H9 (cell line): ENCODE measurements around the gene CR1. TPM values are rescaled to one million over a fixed set of nuclear protein-coding genes. Genes with fewer than 3 reads are reported as not detected.

Experiments used
- DNase-seq: peaks from one replicate; pipeline ENCODE4 v3.0.0-alpha.2; 2017
- H2AFZ ChIP-seq: one replicate; pipeline ENCODE4 v1.6.1; 2013; ENCODE audit warnings: mild to moderate bottlenecking, low read length, control low read depth, moderate library complexity
- H2AK5ac ChIP-seq: 2 replicates; pipeline ENCODE4 v1.6.1; 2013; ENCODE audit warnings: low read length, control low read depth, mixed read lengths; ENCODE audit not compliant: insufficient read length
- H2BK120ac ChIP-seq: one replicate; pipeline ENCODE4 v1.6.1; 2013; ENCODE audit warnings: low read depth, mild to moderate bottlenecking, low read length, control low read depth, inconsistent platforms; ENCODE audit not compliant: poor library complexity, severe bottlenecking
- H2BK12ac ChIP-seq: 2 replicates; pipeline ENCODE4 v1.6.1; 2013; ENCODE audit warnings: low read length, control low read depth, mixed read lengths, low read depth; ENCODE audit not compliant: insufficient read length
- H2BK15ac ChIP-seq: 2 replicates; pipeline ENCODE4 v1.6.1; 2013; ENCODE audit warnings: low read depth, low read length, control low read depth
- H2BK20ac ChIP-seq: one replicate; pipeline ENCODE4 v1.6.1; 2013; ENCODE audit warnings: low read depth, mild to moderate bottlenecking, low read length, control low read depth, inconsistent platforms; ENCODE audit not compliant: poor library complexity, severe bottlenecking
- H2BK5ac ChIP-seq: 2 replicates; pipeline ENCODE4 v1.6.1; 2013; ENCODE audit warnings: low read length, control low read depth, mixed read lengths; ENCODE audit not compliant: insufficient read length
- H3K14ac ChIP-seq: 2 replicates; pipeline ENCODE4 v1.6.1; 2013; ENCODE audit warnings: low read length, control low read depth; ENCODE audit not compliant: insufficient read depth
- H3K18ac ChIP-seq: 2 replicates; pipeline ENCODE4 v1.6.1; 2013; ENCODE audit warnings: low read depth, mild to moderate bottlenecking, mixed read lengths, low read length, control low read depth; ENCODE audit not compliant: insufficient read length
- H3K23ac ChIP-seq: 2 replicates; pipeline ENCODE4 v1.6.1; 2013; ENCODE audit warnings: low read length, control low read depth, mixed read lengths, low read depth; ENCODE audit not compliant: insufficient read length
- H3K23me2 ChIP-seq: 2 replicates; pipeline ENCODE4 v1.6.1; 2013; ENCODE audit warnings: low read depth, mild to moderate bottlenecking, mixed read lengths, low read length, control low read depth; ENCODE audit not compliant: insufficient read length, poor library complexity, severe bottlenecking
- H3K27ac ChIP-seq: 2 replicates; pipeline ENCODE4 v1.5.1; 2013; ENCODE audit warnings: low read length, control low read depth, mixed read lengths, low read depth; ENCODE audit not compliant: insufficient read length
- H3K27me3 ChIP-seq: 2 replicates; pipeline ENCODE4 v1.6.1; 2013; ENCODE audit warnings: low read length, control low read depth, inconsistent platforms; ENCODE audit not compliant: insufficient read depth
- H3K4ac ChIP-seq: 2 replicates; pipeline ENCODE4 v1.6.1; 2013; ENCODE audit warnings: low read depth, mild to moderate bottlenecking, control low read depth, inconsistent platforms, low read length, moderate library complexity
- H3K4me1 ChIP-seq: 2 replicates; pipeline ENCODE4 v1.6.1; 2013; ENCODE audit warnings: low read length, control low read depth, inconsistent platforms; ENCODE audit not compliant: insufficient read depth
- H3K4me2 ChIP-seq: 2 replicates; pipeline ENCODE4 v1.6.1; 2013; ENCODE audit warnings: low read length, control low read depth, mixed read lengths; ENCODE audit not compliant: insufficient read length, insufficient read depth
- H3K56ac ChIP-seq: 2 replicates; pipeline ENCODE4 v1.6.1; 2013; ENCODE audit warnings: low read depth, mild to moderate bottlenecking, mixed read lengths, low read length, control low read depth; ENCODE audit not compliant: insufficient read length
- H3K79me1 ChIP-seq: 2 replicates; pipeline ENCODE4 v1.6.1; 2013; ENCODE audit warnings: low read depth, mild to moderate bottlenecking, moderate library complexity, low read length, control low read depth, inconsistent platforms; ENCODE audit not compliant: insufficient read depth, poor library complexity, severe bottlenecking
- H3K79me2 ChIP-seq: 2 replicates; pipeline ENCODE4 v1.6.1; 2013; ENCODE audit warnings: low read length, control low read depth, inconsistent platforms; ENCODE audit not compliant: insufficient read depth
- H3K9ac ChIP-seq: 2 replicates; pipeline ENCODE4 v1.6.1; 2013; ENCODE audit warnings: low read length, control low read depth, mixed read lengths; ENCODE audit not compliant: insufficient read length; ENCODE audit errors: extremely low read depth
- H3K9me3 ChIP-seq: one replicate; pipeline ENCODE4 v1.6.1; 2013; ENCODE audit warnings: low read depth, low read length, inconsistent platforms; ENCODE audit not compliant: control insufficient read depth
- H3T11ph ChIP-seq: one replicate; pipeline ENCODE4 v1.6.1; 2013; ENCODE audit warnings: mild to moderate bottlenecking, low read length, control low read depth, inconsistent platforms
- H4K20me1 ChIP-seq: one replicate; pipeline ENCODE4 v1.6.1; 2013; ENCODE audit not compliant: control insufficient read depth, insufficient read length, insufficient read depth
- H4K5ac ChIP-seq: 2 replicates; pipeline ENCODE4 v1.6.1; 2013; ENCODE audit warnings: low read depth, mild to moderate bottlenecking, mixed read lengths, low read length, control low read depth; ENCODE audit not compliant: insufficient read length
- H4K8ac ChIP-seq: replicated peaks from 2 replicates; pipeline ENCODE4 v1.6.1; 2013; ENCODE audit warnings: low read length, control low read depth, mixed read lengths, low read depth; ENCODE audit not compliant: insufficient read length
- H4K91ac ChIP-seq: 2 replicates; pipeline ENCODE4 v1.6.1; 2013; ENCODE audit warnings: low read depth, mild to moderate bottlenecking, moderate library complexity, mixed read lengths, low read length, control low read depth; ENCODE audit not compliant: insufficient read length
- H3K27ac Mint-ChIP-seq, 3 experiments: 2 replicates in 2 of 3; 3 replicates in 1 of 3; pipeline ENCODE4 v1.8.0; 2020 to 2021; ENCODE audit warnings: mixed read lengths in 3 of 3, mild to moderate bottlenecking in 1 of 3, moderate library complexity in 1 of 3
- H3K27me3 Mint-ChIP-seq: 2 replicates; pipeline ENCODE4 v1.8.0; 2021; ENCODE audit warnings: low read depth, mild to moderate bottlenecking, moderate library complexity, mixed read lengths
- H3K36me3 Mint-ChIP-seq, 3 experiments: 2 replicates in 2 of 3; 3 replicates in 1 of 3; pipeline ENCODE4 v1.8.0; 2020 to 2021; ENCODE audit warnings: low read depth in 3 of 3, mixed read lengths in 3 of 3; ENCODE audit not compliant: insufficient read depth in 1 of 3
- H3K4me1 Mint-ChIP-seq, 2 experiments: 2 replicates each; pipeline ENCODE4 v1.8.0; 2020; ENCODE audit warnings: mixed read lengths in 2 of 2
- H3K4me3 Mint-ChIP-seq, 2 experiments: 2 replicates in 1 of 2; 3 replicates in 1 of 2; pipeline ENCODE4 v1.8.0; 2020 to 2021; ENCODE audit warnings: mild to moderate bottlenecking in 2 of 2, mixed read lengths in 2 of 2, moderate library complexity in 1 of 2
- H3K9me3 Mint-ChIP-seq, 2 experiments: 2 replicates in 1 of 2; 3 replicates in 1 of 2; pipeline ENCODE4 v1.8.0; 2020; ENCODE audit warnings: mild to moderate bottlenecking in 2 of 2, mixed read lengths in 2 of 2, moderate library complexity in 1 of 2
- CTCF ChIP-seq: fragments of 200-600 bp; sonication (generic); conservative IDR thresholded peaks from 3 replicates; pipeline ENCODE4 v1.8.0; 2021; ENCODE audit warnings: antibody characterized with exemption, mild to moderate bottlenecking
- WGBS: extraction: QIAGEN DNeasy Blood & Tissue Kit; methylation state at CpG from one replicate; pipeline ENCODE4 v1.1.7; 2013; ENCODE audit warnings: missing lambda C conversion rate, low lambda C conversion rate, mixed read lengths; ENCODE audit not compliant: insufficient read length; ENCODE audit errors: extremely low coverage; 5-methylcytosine and 5-hydroxymethylcytosine counted together
- total RNA-seq: library from RNA; stranded (reverse); gene quantifications from 2 replicates; pipeline ENCODE4 v1.2.1, GENCODE V29; 2021

The CR1 gene
- total RNA-seq, 1 experiment from 2014 or later, result 0.04 TPM

GRCh38 chr1:207500306-207500705, 4.3 kb downstream of the CR1 start:
- no peak for DNase-seq
- no peak overlapping the region for H2BK120ac ChIP-seq
- no peak overlapping the region for H3K9ac ChIP-seq
- no peaks in the 10 kb centered on the region for H3K79me1 ChIP-seq
- H4K91ac ChIP-seq, result no peak overlapping the region
- H3K27ac Mint-ChIP-seq, result no peak overlapping the region
- no peaks in the 10 kb centered on the region for H3K79me2 ChIP-seq
- no peak overlapping the region for H3K23ac ChIP-seq
- H3K23me2 ChIP-seq, result peaks cover 9% of the 10 kb centered on the region
- H3K4me2 ChIP-seq, result no peak overlapping the region
- no peaks in the 10 kb centered on the region for H4K20me1 ChIP-seq
- no CpG with 5 or more reads among the region's 3 CpGs for WGBS
- H2BK12ac ChIP-seq, result no peak overlapping the region
- H2BK20ac ChIP-seq, result no peak overlapping the region
- H2AK5ac ChIP-seq, result no peak overlapping the region
- peaks cover 7% of the 10 kb centered on the region; the same call in 1 of the 2 replicates for H3K27me3 ChIP-seq
- H3K9me3 Mint-ChIP-seq, result no peaks in the 10 kb centered on the region
- H3K4ac ChIP-seq, result no peak overlapping the region
- no peak overlapping the region for H2BK5ac ChIP-seq
- H3K14ac ChIP-seq, result no peak overlapping the region
- TF ChIP-seq CTCF, result no peak
- no peak overlapping the region for H3T11ph ChIP-seq
- no peak overlapping the region for H3K18ac ChIP-seq
- no peak overlapping the region for H4K5ac ChIP-seq
- H3K36me3 Mint-ChIP-seq, result no peaks in the 10 kb centered on the region; a peak in 1 of 7 replicates
- no peak overlapping the region for H4K8ac ChIP-seq
- no peak overlapping the region for H3K27ac ChIP-seq
- peaks cover 2% of the 10 kb centered on the region; the same call in 1 of the 2 replicates for H3K4me1 ChIP-seq
- peaks cover 42% of the 10 kb centered on the region for H3K27me3 Mint-ChIP-seq
- H3K56ac ChIP-seq, result no peak overlapping the region
- no peaks in the 10 kb centered on the region for H3K9me3 ChIP-seq
- no peak overlapping the region for H2BK15ac ChIP-seq
- H3K4me1 Mint-ChIP-seq, result peaks cover 9 to 10% of the 10 kb centered on the region in 2 experiments
- H2AFZ ChIP-seq, result no peak overlapping the region
- H3K4me3 Mint-ChIP-seq, result no peak overlapping the region
